ENCODE measurements around the gene USO1. TPM values are rescaled to one million over a fixed set of nuclear protein-coding genes. Genes with fewer than 3 reads are reported as not detected.

Gene USO1
- total and polyA plus RNA-seq, 2 of the 8 experiments (the other 6 are each of a cell fraction or from before 2014, with no cell fraction given): 57.3 to 198 TPM

DNA sequence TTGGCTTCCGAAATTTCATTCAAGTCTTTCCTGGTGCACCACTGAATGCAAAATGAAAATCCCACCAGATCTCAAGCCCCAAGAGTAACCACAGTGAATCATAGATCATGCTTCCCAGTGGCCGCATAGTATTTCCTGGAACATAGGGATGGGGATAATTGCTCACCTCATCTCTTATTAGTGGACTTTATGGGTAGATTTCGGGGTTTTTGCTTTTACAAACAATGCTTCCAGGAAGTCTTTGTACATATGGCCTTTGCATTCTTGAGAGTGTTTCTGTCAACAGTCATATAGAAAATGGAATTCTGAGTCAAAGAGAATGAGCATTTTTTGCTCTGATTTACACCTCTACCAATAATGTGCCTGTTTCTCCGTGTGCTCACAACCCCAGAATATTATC is 124.5 kb downstream of the USO1 start:
- Histone ChIP-seq H3K23ac (ENCODE audit: insufficient read length) (no peak overlapping the region), H3K4ac (replicated peaks; ENCODE audit: insufficient read length, low read depth, low read length) (no peak overlapping the region), H3K79me1 (ENCODE audit: low read depth, low read length) (no peaks in the 10 kb centered on the region), H3K4me3 (ENCODE audit: extremely low read depth in 1 of 4, insufficient read depth in 2 of 4, low read depth in 3 of 4, low read length in 4 of 4) (no peak overlapping the region), H4K91ac (replicated peaks; ENCODE audit: insufficient read length, low read length) (no peak overlapping the region), H3K27me3 (replicated peaks in 1 of 4; ENCODE audit: control insufficient read depth in 3 of 4, extremely low read depth in 1 of 4, insufficient read depth in 3 of 4, low read length in 3 of 4) (no peaks in the 10 kb centered on the region), H3K36me3 (ENCODE audit: control insufficient read depth in 2 of 4, insufficient read depth in 4 of 4, low read length in 3 of 4) (no peaks in the 10 kb centered on the region), H2AK5ac (ENCODE audit: low read depth, low read length) (no peak overlapping the region), H3K4me2 (ENCODE audit: insufficient read depth in 1 of 2, low read depth in 2 of 2, low read length in 2 of 2) (no peak overlapping the region), H3K23me2 (ENCODE audit: low read depth, low read length) (no peaks in the 10 kb centered on the region), H4K8ac (ENCODE audit: extremely low read depth, insufficient read depth, low read length) (no peak overlapping the region), H4K5ac (ENCODE audit: insufficient read length, low read depth, low read length) (no peak overlapping the region), H2BK120ac (replicated peaks; ENCODE audit: low read depth, low read length) (no peak overlapping the region), H3K9me3 (ENCODE audit: insufficient read depth in 2 of 2, low read depth in 1 of 2, low read length in 1 of 2) (no peaks in the 10 kb centered on the region), H2BK5ac (ENCODE audit: low read depth, low read length) (no peak overlapping the region), H3K18ac (ENCODE audit: extremely low read depth, low read length) (no peak overlapping the region), H2BK12ac (ENCODE audit: low read depth, low read length) (no peak overlapping the region), H3K79me2 (ENCODE audit: control insufficient read depth in 1 of 2, insufficient read depth in 2 of 2, low read length in 2 of 2) (no peaks in the 10 kb centered on the region), H2BK20ac (ENCODE audit: low read length) (no peak overlapping the region), H2BK15ac (ENCODE audit: low read length) (no peak overlapping the region), H2AFZ (ENCODE audit: low read length) (no peak overlapping the region), H3K4me1 (replicated peaks in 1 of 4; ENCODE audit: control insufficient read depth in 3 of 4, insufficient read depth in 4 of 4, low read length in 3 of 4) (peaks cover 0 to 7% (median 0%) of the 10 kb centered on the region in 4 experiments; a peak in 2 of 7 replicates), H3K9ac (replicated peaks in 1 of 4; ENCODE audit: extremely low read depth in 1 of 4, low read depth in 3 of 4, low read length in 3 of 4) (no peak overlapping the region), H3K27ac (ENCODE audit: low read depth, low read length) (no peak overlapping the region), H3K14ac (ENCODE audit: insufficient read length) (no peak overlapping the region), H4K20me1 (replicated peaks in 1 of 2; ENCODE audit: control insufficient read depth in 1 of 2, insufficient read depth in 2 of 2, low read length in 2 of 2) (no peaks in the 10 kb centered on the region), H3K56ac (replicated peaks; ENCODE audit: insufficient read length, low read depth, low read length) (no peak overlapping the region)
- TF ChIP-seq, protein P1, sequence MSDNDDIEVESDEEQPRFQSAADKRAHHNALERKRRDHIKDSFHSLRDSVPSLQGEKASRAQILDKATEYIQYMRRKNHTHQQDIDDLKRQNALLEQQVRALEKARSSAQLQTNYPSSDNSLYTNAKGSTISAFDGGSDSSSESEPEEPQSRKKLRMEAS (IDR thresholded peaks at IDR 0.05): no peak
- TF ChIP-seq YY1 (IDR thresholded peaks at IDR 0.05; ENCODE audit: low read depth, low read length): no peak
- no peak for TF ChIP-seq TAF1 (IDR thresholded peaks at IDR 0.05; ENCODE audit: low read depth, low read length)
- no peak for TF ChIP-seq CHD2 (IDR thresholded peaks at IDR 0.05; ENCODE audit: low read length)
- no peak for TF ChIP-seq SIN3A (conservative IDR thresholded peaks at IDR 0.05 in 1 of 2, IDR thresholded peaks at IDR 0.05 in 1 of 2; ENCODE audit: low read depth in 1 of 2, low read length in 2 of 2)
- no peak for FAIRE-seq
- ChIA-PET POLR2A (ENCODE audit: partially characterized antibody) (no interaction called here), CTCF (ENCODE audit: partially characterized antibody) (interaction anchor here (0.9 to 1.5 kb wide), 5 partner anchors 9 to 34 kb away, joined by 3 to 8 read pairs (median 4); no protein-coding TSS in a partner anchor)
- WGBS, 2 experiments (ENCODE audit: extremely low coverage in 1 of 2, insufficient coverage in 1 of 2, insufficient read length in 1 of 2, insufficient replicate concordance in 2 of 2, low coverage in 1 of 2, low lambda C conversion rate in 2 of 2, missing lambda C conversion rate in 1 of 2): 91% methylated on average over 4 of the region's 4 CpGs; no CpG with 5 or more reads in 1 of the 2 experiments
- DNase-seq (ENCODE audit: low read depth in 1 of 2, low spot score in 2 of 2): no peak
